ENCODE measurements around the gene MAPK6. TPM values are rescaled to one million over a fixed set of nuclear protein-coding genes. Genes with fewer than 3 reads are reported as not detected.
A peak's percentile ranks its signal among the peaks of the same experiment; 100 is the strongest.

The MAPK6 gene
- total RNA-seq, 1 experiment from 2014 or later: 38.7 TPM

DNA sequence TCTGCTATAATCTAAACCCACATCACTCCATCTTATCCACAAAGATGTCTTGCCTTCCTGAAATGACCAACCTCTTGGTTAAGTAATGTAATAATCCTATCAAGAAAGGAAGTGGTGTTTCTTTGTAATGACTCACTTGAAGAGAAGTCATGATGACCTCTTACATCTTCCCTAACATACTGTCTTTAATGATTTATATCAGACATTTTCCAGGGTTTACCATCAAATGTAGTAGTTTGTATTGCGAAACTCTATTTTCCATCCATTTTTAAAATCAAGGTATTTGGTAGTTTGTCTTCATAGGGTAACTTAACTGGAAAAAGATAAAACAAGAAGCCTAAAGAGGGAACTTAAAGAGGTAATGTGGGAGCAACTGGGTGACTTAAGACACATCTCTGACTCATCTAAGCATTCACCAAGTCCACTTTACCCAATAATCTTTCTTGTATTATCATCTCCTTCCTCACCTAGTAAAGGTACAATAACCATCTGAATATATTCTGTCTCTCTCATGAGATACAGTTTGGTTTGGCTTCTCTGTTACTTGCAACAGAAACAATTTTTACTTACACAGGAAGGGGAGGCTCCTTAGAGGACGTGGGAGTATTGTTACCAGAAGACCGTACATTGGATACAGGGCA lies 5.7 kb upstream of the MAPK6 start:
- ChIA-PET CTCF (no interaction called here), POLR2A (ENCODE audit: unreplicated experiment) (no interaction called here)
- Histone ChIP-seq H3F3A (ENCODE audit: insufficient read depth, low read depth) (no peaks in the 10 kb centered on the region; the same call in 1 of the 2 replicates), H3K79me2 (ENCODE audit: low read depth) (no peaks in the 10 kb centered on the region), H2AFZ (no peak overlapping the region), H3K4me2 (0 out of 2 replicates have a peak overlapping the region, but pooled peaks have one; percentile 8), H3K4me3 (no peak overlapping the region), H4K20me1 (ENCODE audit: insufficient read depth) (no peaks in the 10 kb centered on the region), H3K27ac (peak overlapping the region; percentile 43), H3K9me3 (ENCODE audit: insufficient read depth, low read depth) (no peaks in the 10 kb centered on the region), H3K4me1 (replicated peaks; ENCODE audit: insufficient read depth) (peaks cover 30% of the 10 kb centered on the region), H3K9me2 (ENCODE audit: insufficient read depth) (no peaks in the 10 kb centered on the region), H3K36me3 (ENCODE audit: low read depth) (no peaks in the 10 kb centered on the region), H3K27me3 (ENCODE audit: insufficient read depth, low read depth) (no peaks in the 10 kb centered on the region)
- TF ChIP-seq EZH2 (IDR thresholded peaks at IDR 0.05; ENCODE audit: low read depth): no peak
- TF ChIP-seq, protein P1, sequence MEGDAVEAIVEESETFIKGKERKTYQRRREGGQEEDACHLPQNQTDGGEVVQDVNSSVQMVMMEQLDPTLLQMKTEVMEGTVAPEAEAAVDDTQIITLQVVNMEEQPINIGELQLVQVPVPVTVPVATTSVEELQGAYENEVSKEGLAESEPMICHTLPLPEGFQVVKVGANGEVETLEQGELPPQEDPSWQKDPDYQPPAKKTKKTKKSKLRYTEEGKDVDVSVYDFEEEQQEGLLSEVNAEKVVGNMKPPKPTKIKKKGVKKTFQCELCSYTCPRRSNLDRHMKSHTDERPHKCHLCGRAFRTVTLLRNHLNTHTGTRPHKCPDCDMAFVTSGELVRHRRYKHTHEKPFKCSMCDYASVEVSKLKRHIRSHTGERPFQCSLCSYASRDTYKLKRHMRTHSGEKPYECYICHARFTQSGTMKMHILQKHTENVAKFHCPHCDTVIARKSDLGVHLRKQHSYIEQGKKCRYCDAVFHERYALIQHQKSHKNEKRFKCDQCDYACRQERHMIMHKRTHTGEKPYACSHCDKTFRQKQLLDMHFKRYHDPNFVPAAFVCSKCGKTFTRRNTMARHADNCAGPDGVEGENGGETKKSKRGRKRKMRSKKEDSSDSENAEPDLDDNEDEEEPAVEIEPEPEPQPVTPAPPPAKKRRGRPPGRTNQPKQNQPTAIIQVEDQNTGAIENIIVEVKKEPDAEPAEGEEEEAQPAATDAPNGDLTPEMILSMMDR (conservative IDR thresholded peaks at IDR 0.05): no peak
- intact Hi-C loops (cut with micrococcal nuclease; ENCODE audit: unreplicated experiment): no loop called here
- peak in 1 of 2 experiments; percentile 53 for DNase-seq
- no TSS peak for BruUV-seq (replicated peaks)

DNA sequence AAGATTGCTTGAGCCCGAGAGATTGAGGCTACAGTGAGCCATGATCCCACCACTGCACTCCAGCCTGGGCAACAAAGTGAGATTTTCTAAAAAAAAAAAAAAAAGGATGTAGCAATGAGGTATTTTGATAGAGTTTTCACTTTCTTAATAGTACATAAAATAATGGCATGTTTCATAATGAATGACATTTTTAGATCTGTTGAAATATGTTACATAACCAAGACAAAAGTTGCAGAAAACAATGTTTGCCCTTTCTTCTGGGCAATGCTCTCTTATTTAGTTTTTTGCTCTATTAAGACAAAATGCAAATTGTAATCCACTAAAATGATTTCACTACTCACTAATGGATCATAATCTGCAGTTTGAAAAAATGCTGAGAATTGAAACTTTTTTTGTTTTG lies 4.4 kb upstream of the MAPK6 start:
- no peaks in the 10 kb centered on the region for H3K9me3 ChIP-seq (ENCODE audit: insufficient read depth, low read depth)
- intact Hi-C loops (cut with micrococcal nuclease; ENCODE audit: unreplicated experiment): no loop called here
- TF ChIP-seq, protein P1 (conservative IDR thresholded peaks at IDR 0.05): no peak
- TF ChIP-seq EZH2 (IDR thresholded peaks at IDR 0.05; ENCODE audit: low read depth): no peak
- no peaks in the 10 kb centered on the region for H3K36me3 ChIP-seq (ENCODE audit: low read depth)
- no peaks in the 10 kb centered on the region for H4K20me1 ChIP-seq (ENCODE audit: insufficient read depth)
- H3K4me1 ChIP-seq (replicated peaks; ENCODE audit: insufficient read depth): peaks cover 27% of the 10 kb centered on the region
- H3K4me3 ChIP-seq: no peak overlapping the region
- H3K27ac ChIP-seq: no peak overlapping the region
- H3K4me2 ChIP-seq: no peak overlapping the region
- H3F3A ChIP-seq (ENCODE audit: insufficient read depth, low read depth): no peaks in the 10 kb centered on the region; the same call in 1 of the 2 replicates
- ChIA-PET POLR2A (ENCODE audit: unreplicated experiment) (no interaction called here), CTCF (no interaction called here)
- H3K79me2 ChIP-seq (ENCODE audit: low read depth): no peaks in the 10 kb centered on the region
- DNase-seq: no peak
- BruUV-seq (replicated peaks): no TSS peak
- no peaks in the 10 kb centered on the region for H3K9me2 ChIP-seq (ENCODE audit: insufficient read depth)
- no peaks in the 10 kb centered on the region for H3K27me3 ChIP-seq (ENCODE audit: insufficient read depth, low read depth)
- no peak overlapping the region for H2AFZ ChIP-seq

DNA sequence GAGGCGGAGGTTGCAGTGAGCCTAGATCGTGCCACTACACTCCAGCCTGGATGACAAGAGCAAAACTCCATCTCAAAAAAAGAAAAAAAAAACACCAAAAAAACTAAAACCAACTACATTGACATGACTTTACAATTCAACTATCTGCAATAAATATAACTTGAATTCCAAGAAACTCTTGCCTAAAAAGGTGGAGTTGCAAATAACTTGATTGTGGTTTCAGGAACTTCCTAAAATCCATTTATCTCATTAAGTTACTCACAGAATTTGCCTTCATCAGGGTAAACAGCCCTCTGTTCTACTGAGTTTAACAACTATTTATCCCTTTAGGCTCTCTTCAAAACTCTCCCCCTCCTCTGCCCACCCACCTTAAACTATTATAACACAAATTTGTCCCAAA lies 2.7 kb upstream of the MAPK6 start:
- no peak overlapping the region for H2AFZ ChIP-seq

More for the DNA sequence above, 2.7 kb upstream of the MAPK6 start:
- peaks cover 18% of the 10 kb centered on the region for H3K4me1 ChIP-seq (replicated peaks; ENCODE audit: insufficient read depth)
- peaks cover 17% of the 10 kb centered on the region for H3K79me2 ChIP-seq (ENCODE audit: low read depth)
- H3F3A ChIP-seq (ENCODE audit: insufficient read depth, low read depth): peaks cover 13% of the 10 kb centered on the region; the same call in 1 of the 2 replicates
- TF ChIP-seq, protein P1 (conservative IDR thresholded peaks at IDR 0.05): no peak
- no peak for TF ChIP-seq EZH2 (IDR thresholded peaks at IDR 0.05; ENCODE audit: low read depth)
- no peaks in the 10 kb centered on the region for H3K9me2 ChIP-seq (ENCODE audit: insufficient read depth)
- intact Hi-C loops (cut with micrococcal nuclease; ENCODE audit: unreplicated experiment): no loop called here
- no peak overlapping the region for H3K27ac ChIP-seq
- DNase-seq: no peak
- H4K20me1 ChIP-seq (ENCODE audit: insufficient read depth): no peaks in the 10 kb centered on the region
- no peaks in the 10 kb centered on the region for H3K27me3 ChIP-seq (ENCODE audit: insufficient read depth, low read depth)
- no peak overlapping the region for H3K4me3 ChIP-seq
- H3K36me3 ChIP-seq (ENCODE audit: low read depth): no peaks in the 10 kb centered on the region
- no peak overlapping the region for H3K4me2 ChIP-seq
- ChIA-PET POLR2A (ENCODE audit: unreplicated experiment) (no interaction called here), CTCF (no interaction called here)
- H3K9me3 ChIP-seq (ENCODE audit: insufficient read depth, low read depth): no peaks in the 10 kb centered on the region
- no TSS peak for BruUV-seq (replicated peaks)

Measured in PC-9 (cell line).